Stimulated activated CD8-positive, alpha-beta memory T cell treated with anti-CD3 and anti-CD28 coated beads, Interleukin-4, amount 100 ng/mL, for 48 hours (primary cell): ENCODE results near the gene DCPS.

Experiments
- DNase-seq: peaks from one replicate; pipeline ENCODE4 v3.0.0-alpha.2; 2020

The DCPS gene

GRCh38 chr11:126329644-126330211 lies 25.9 kb downstream of the DCPS start:
- DNase-seq: peak; percentile 50

- no peak for DNase-seq
Measured at GRCh38 chr11:126331286-126331685, 27.4 kb downstream of the DCPS start.

GRCh38 chr11:126332221-126332711 lies 28.4 kb downstream of the DCPS start:
- DNase-seq: peak; percentile 46

GRCh38 chr11:126333142-126333541 lies 29.3 kb downstream of the DCPS start:
- no peak for DNase-seq

- no peak for DNase-seq
Measured at GRCh38 chr11:126334659-126335462, 31.0 kb downstream of the DCPS start.

- no peak for DNase-seq
Measured at GRCh38 chr11:126335463-126335760, 31.6 kb downstream of the DCPS start.

- DNase-seq: no peak
Measured at GRCh38 chr11:126336138-126336541, 32.3 kb downstream of the DCPS start.

- no peak for DNase-seq
Measured at GRCh38 chr11:126336671-126337101, 32.8 kb downstream of the DCPS start.

- DNase-seq: no peak
Measured at GRCh38 chr11:126337126-126337473, 33.2 kb downstream of the DCPS start.

GRCh38 chr11:126337474-126338241 lies 33.8 kb downstream of the DCPS start:
- no peak for DNase-seq

GRCh38 chr11:126338346-126339055 lies 34.6 kb downstream of the DCPS start:
- DNase-seq: no peak

- no peak for DNase-seq
Measured at GRCh38 chr11:126339073-126339862, 35.4 kb downstream of the DCPS start.

GRCh38 chr11:126339863-126340434 lies 36.1 kb downstream of the DCPS start:
- DNase-seq: no peak

- no peak for DNase-seq
Measured at GRCh38 chr11:126340960-126341606, 37.2 kb downstream of the DCPS start.

GRCh38 chr11:126341760-126342161 lies 37.9 kb downstream of the DCPS start:
- DNase-seq: no peak

- DNase-seq: no peak
Measured at GRCh38 chr11:126343051-126343450, 39.2 kb downstream of the DCPS start.

- no peak for DNase-seq
Measured at GRCh38 chr11:126344141-126345080, 40.6 kb downstream of the DCPS start.

GRCh38 chr11:126345283-126345682 lies 41.4 kb downstream of the DCPS start:
- DNase-seq: no peak

GRCh38 chr11:126345759-126346585 lies 42.1 kb downstream of the DCPS start:
- DNase-seq: no peak

GRCh38 chr11:126346586-126346940 lies 42.7 kb downstream of the DCPS start:
- DNase-seq: no peak
